Kidney (tissue), 14 donors: ENCODE data around the gene NT5C1A. TPM values are rescaled to one million over a fixed set of nuclear protein-coding genes. Genes with fewer than 3 reads are reported as not detected.

Experiments
- DNase-seq, 5 donors: peaks; one replicate each; pipeline ENCODE4 v3.0.0-alpha.2; 2013 to 2020
- FAIRE-seq: peaks from 2 replicates; lab custom pipeline; 2012; peaks lifted over from hg19 to GRCh38; lab: Jason Lieb, UNC
- H3K27ac ChIP-seq, 2 donors: one replicate each; pipeline ENCODE4 v1.7.0; 2013; ENCODE audit warnings: low read depth in 2 of 2, low read length in 2 of 2, inconsistent platforms in 1 of 2
- H3K27me3 ChIP-seq: one replicate; pipeline ENCODE4 v1.7.1; 2013; ENCODE audit warnings: low read length, inconsistent platforms; ENCODE audit not compliant: control insufficient read depth, insufficient read depth
- H3K36me3 ChIP-seq, 3 donors: one replicate each; pipeline versions ENCODE4 v1.7.0 to v1.7.1; 2013; ENCODE audit warnings: low read length in 3 of 3, control low read depth in 1 of 3, inconsistent platforms in 1 of 3; ENCODE audit not compliant: insufficient read depth in 3 of 3, control insufficient read depth in 2 of 3
- H3K4me1 ChIP-seq, 3 donors: one replicate each; pipeline versions ENCODE4 v1.7.0 to v1.7.1; 2013; ENCODE audit warnings: low read length in 3 of 3, inconsistent platforms in 1 of 3, low read depth in 1 of 3; ENCODE audit not compliant: control insufficient read depth in 2 of 3, insufficient read depth in 2 of 3
- H3K4me3 ChIP-seq, 3 donors: one replicate each; pipeline versions ENCODE4 v1.7.0 to v1.8.1; 2013; ENCODE audit warnings: low read length in 3 of 3, control low read depth in 1 of 3, inconsistent platforms in 1 of 3
- H3K9ac ChIP-seq, 3 donors: one replicate each; pipeline versions ENCODE4 v1.7.0 to v1.7.1; 2013; ENCODE audit warnings: low read length in 3 of 3, control low read depth in 1 of 3, inconsistent platforms in 1 of 3
- H3K9me3 ChIP-seq, 3 donors: one replicate each; pipeline versions ENCODE4 v1.7.0 to v1.7.1; 2013; ENCODE audit warnings: low read length in 3 of 3, control low read depth in 1 of 3, inconsistent platforms in 1 of 3; ENCODE audit not compliant: control insufficient read depth in 2 of 3, insufficient read depth in 1 of 3
- intact Hi-C: fragments of 100-400 bp; cut with DNase I; formaldehyde crosslinking; loops from one replicate; pipeline ENCODE4 v1.11.1; 2022
- polyA plus RNA-seq: library from polyadenylated mRNA; stranded (reverse); fragments of 350-450 nt; fragmentation: Illumina TruSeq; extraction: RNeasy Lipid Tissue Mini Kit (QIAGEN cat#74804); gene quantifications from one replicate; pipeline ENCODE4 v1.2.3, GENCODE V29; 2014; ENCODE audit warnings: low read depth, low replicate concordance; ENCODE audit not compliant: insufficient read depth
- total RNA-seq: library from RNA; stranded (reverse); fragmentation: NEBNext Ultra II Directional; extraction: Animal tissue kit (Norgen Biotek cat#: 25700); gene quantifications from one replicate; pipeline ENCODE4 v1.2.1, GENCODE V29; 2021
- TF ChIP-seq, protein P1 (sequence below): IDR thresholded peaks from 3 replicates; pipeline ENCODE4 v1.5.1; 2012; ENCODE audit warnings: mild to moderate bottlenecking, moderate library complexity, borderline replicate concordance; ENCODE audit not compliant: insufficient read depth; ENCODE audit errors: extremely low read depth
- donor health status: control.
- donor health status: control.
- donor health status: control.
- donor health status: control.
- donor health status: control.
- donor health status: DM: yes; HTN: yes; CAD: no.
- donor health status: Normal renal cell carcinoma (clear cell type).

NT5C1A gene
- total and polyA plus RNA-seq, 2 donors from 2014 or later, result 0.62 to 2.0 TPM

DNA sequence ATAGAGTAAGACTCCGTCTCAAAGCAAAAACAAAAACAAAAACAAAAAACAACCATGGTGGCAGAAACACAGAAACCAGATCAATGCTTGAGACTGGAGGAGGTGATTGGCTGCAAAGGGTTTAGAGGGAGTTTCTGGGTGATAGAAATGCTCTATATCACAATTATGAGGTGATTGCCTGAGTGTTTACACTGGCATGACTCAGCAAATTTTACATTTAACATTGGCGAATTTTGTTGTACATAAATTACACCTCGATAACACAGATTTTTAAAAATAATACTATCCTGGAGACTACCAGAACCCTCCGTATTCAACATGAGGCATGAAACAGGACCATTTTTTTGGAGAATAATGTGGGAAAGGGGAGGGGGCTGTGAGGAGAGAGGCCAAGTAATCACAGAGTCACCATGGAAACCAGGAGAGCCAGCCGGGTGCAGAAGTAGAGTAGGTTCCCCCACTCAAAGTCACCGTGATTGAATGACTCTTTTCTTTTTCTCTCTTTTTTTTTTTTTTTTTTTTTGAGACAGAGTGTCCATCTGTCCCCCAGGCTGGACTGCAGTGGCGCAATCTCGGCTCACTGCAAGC is 56.7 kb downstream of the NT5C1A start:
- Histone ChIP-seq H3K4me1 (no peaks in the 10 kb centered on the region), H3K4me3 (no peak overlapping the region), H3K9me3 (no peaks in the 10 kb centered on the region), H3K27me3 (no peaks in the 10 kb centered on the region), H3K27ac (no peak overlapping the region), H3K9ac (no peak overlapping the region), H3K36me3 (no peaks in the 10 kb centered on the region)
- intact Hi-C loops, result no loop called here
- FAIRE-seq (no peak), DNase-seq (peak in 1 of 5 donors; percentile 12)
- TF ChIP-seq, protein P1, sequence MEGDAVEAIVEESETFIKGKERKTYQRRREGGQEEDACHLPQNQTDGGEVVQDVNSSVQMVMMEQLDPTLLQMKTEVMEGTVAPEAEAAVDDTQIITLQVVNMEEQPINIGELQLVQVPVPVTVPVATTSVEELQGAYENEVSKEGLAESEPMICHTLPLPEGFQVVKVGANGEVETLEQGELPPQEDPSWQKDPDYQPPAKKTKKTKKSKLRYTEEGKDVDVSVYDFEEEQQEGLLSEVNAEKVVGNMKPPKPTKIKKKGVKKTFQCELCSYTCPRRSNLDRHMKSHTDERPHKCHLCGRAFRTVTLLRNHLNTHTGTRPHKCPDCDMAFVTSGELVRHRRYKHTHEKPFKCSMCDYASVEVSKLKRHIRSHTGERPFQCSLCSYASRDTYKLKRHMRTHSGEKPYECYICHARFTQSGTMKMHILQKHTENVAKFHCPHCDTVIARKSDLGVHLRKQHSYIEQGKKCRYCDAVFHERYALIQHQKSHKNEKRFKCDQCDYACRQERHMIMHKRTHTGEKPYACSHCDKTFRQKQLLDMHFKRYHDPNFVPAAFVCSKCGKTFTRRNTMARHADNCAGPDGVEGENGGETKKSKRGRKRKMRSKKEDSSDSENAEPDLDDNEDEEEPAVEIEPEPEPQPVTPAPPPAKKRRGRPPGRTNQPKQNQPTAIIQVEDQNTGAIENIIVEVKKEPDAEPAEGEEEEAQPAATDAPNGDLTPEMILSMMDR, result no peak

DNA sequence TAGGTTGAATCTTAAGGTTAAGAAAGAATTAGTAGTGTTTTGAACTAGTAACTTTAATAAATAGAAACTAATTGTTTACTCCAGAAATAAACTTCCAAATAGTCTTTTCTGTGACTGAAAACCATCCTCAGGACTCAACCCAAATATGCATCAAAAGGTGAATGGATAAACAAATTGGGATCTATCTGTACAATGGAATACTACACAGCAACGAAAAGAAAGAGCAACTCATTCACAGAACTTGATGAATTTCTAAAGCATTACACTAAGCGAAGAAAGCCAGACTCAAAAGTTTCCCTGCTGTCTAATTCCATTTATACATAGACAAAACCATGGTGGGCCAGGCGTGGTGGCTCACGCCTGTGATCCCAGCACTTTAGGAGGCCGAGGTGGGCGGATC is 57.4 kb downstream of the NT5C1A start:
- no peaks in the 10 kb centered on the region for H3K4me1 ChIP-seq
- H3K27me3 ChIP-seq, result no peaks in the 10 kb centered on the region
- no peak overlapping the region for H3K9ac ChIP-seq
- intact Hi-C loops, result no loop called here
- no peaks in the 10 kb centered on the region for H3K36me3 ChIP-seq
- H3K27ac ChIP-seq, result no peak overlapping the region
- H3K4me3 ChIP-seq, result no peak overlapping the region
- DNase-seq (no peak), FAIRE-seq (no peak)
- no peaks in the 10 kb centered on the region for H3K9me3 ChIP-seq
- TF ChIP-seq, protein P1, result no peak

DNA sequence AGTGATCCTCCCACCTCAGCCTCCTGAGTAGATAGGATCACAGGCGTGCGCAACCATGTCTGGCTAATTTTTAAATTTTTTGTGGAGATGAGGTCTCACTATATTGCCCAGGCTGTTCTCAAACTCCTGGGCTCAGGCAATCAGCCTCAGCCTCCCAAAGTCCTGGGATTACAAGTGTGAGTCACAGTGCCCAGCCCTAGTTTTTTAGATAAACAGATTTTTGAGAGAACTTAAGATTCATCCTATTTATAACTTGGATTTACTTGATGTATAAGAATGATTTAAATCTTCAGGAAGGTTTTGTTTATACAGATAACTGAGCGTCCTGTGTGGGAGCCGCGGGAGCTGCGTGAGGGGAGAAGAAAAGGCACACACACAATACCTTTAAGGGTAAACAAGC is 58.7 kb downstream of the NT5C1A start:
- H3K27me3 ChIP-seq, result no peaks in the 10 kb centered on the region
- no peaks in the 10 kb centered on the region for H3K9me3 ChIP-seq
- TF ChIP-seq, protein P1, result no peak
- no peak overlapping the region for H3K9ac ChIP-seq
- no peaks in the 10 kb centered on the region for H3K36me3 ChIP-seq
- intact Hi-C loops, result no loop called here
- H3K4me1 ChIP-seq, result no peaks in the 10 kb centered on the region
- no peak overlapping the region for H3K4me3 ChIP-seq
- DNase-seq, result peak in 1 of 5 donors; percentile 2
- no peak for FAIRE-seq
- H3K27ac ChIP-seq, result no peak overlapping the region
